ENCODE results near the gene CPEB1.

Gene CPEB1

GRCh38 chr15:82662641-82663040 lies 15.5 kb upstream of the CPEB1 start:
- TF ChIP-seq CTCF (IDR thresholded peaks at IDR 0.05; ENCODE audit: borderline replicate concordance, insufficient read depth, low read depth, low read length): no peak
- no peak overlapping the region for H3K4me3 ChIP-seq (ENCODE audit: low read depth, low read length)

GRCh38 chr15:82660378-82660777 lies 13.2 kb upstream of the CPEB1 start:
- H3K4me3 ChIP-seq (ENCODE audit: low read depth, low read length): no peak overlapping the region
- TF ChIP-seq CTCF (IDR thresholded peaks at IDR 0.05; ENCODE audit: borderline replicate concordance, insufficient read depth, low read depth, low read length): no peak

- TF ChIP-seq CTCF (IDR thresholded peaks at IDR 0.05; ENCODE audit: borderline replicate concordance, insufficient read depth, low read depth, low read length): no peak
- no peak overlapping the region for H3K4me3 ChIP-seq (ENCODE audit: low read depth, low read length)
Observed at GRCh38 chr15:82656641-82657266, 9.6 kb upstream of the CPEB1 start.

GRCh38 chr15:82655606-82656005 lies 8.4 kb upstream of the CPEB1 start:
- no peak for TF ChIP-seq CTCF (IDR thresholded peaks at IDR 0.05; ENCODE audit: borderline replicate concordance, insufficient read depth, low read depth, low read length)
- no peak overlapping the region for H3K4me3 ChIP-seq (ENCODE audit: low read depth, low read length)

GRCh38 chr15:82653483-82654168 lies 6.5 kb upstream of the CPEB1 start:
- no peak overlapping the region for H3K4me3 ChIP-seq (ENCODE audit: low read depth, low read length)
- no peak for TF ChIP-seq CTCF (IDR thresholded peaks at IDR 0.05; ENCODE audit: borderline replicate concordance, insufficient read depth, low read depth, low read length)

- no peak overlapping the region for H3K4me3 ChIP-seq (ENCODE audit: low read depth, low read length)
- no peak for TF ChIP-seq CTCF (IDR thresholded peaks at IDR 0.05; ENCODE audit: borderline replicate concordance, insufficient read depth, low read depth, low read length)
Observed at GRCh38 chr15:82651708-82652107, 4.5 kb upstream of the CPEB1 start.

- no peak for TF ChIP-seq CTCF (IDR thresholded peaks at IDR 0.05; ENCODE audit: borderline replicate concordance, insufficient read depth, low read depth, low read length)
- H3K4me3 ChIP-seq (ENCODE audit: low read depth, low read length): no peak overlapping the region
Observed at GRCh38 chr15:82650046-82650670, 3.0 kb upstream of the CPEB1 start.

All from GM12875 (cell line).